ENCODE results near the gene SPR.

GRCh38 chr2:72921853-72922252 is 34.6 kb downstream of the SPR start:
- TF ChIP-seq CTCF (IDR thresholded peaks at IDR 0.05) (no peak), POLR2A (IDR thresholded peaks at IDR 0.05) (no peak)

Data from testis (tissue), 2 donors.